HG03342 (cell line): ENCODE measurements around the gene MPDU1.

Experiments used
- ATAC-seq: cut with Tn5 transposase; IDR thresholded peaks from one replicate; pipeline ENCODE4 v1.9.1; 2021; ENCODE audit warnings: mild to moderate bottlenecking, moderate library complexity; ENCODE audit not compliant: unreplicated experiment

Gene MPDU1

GRCh38 chr17:7583253-7584109 is at the start of gene MPDU1:
MPDU1 (plus strand) TSS chr17:7583852; CDS start chr17:7583863, 11 bp downstream.
- ATAC-seq: peak; percentile 65

DNA sequence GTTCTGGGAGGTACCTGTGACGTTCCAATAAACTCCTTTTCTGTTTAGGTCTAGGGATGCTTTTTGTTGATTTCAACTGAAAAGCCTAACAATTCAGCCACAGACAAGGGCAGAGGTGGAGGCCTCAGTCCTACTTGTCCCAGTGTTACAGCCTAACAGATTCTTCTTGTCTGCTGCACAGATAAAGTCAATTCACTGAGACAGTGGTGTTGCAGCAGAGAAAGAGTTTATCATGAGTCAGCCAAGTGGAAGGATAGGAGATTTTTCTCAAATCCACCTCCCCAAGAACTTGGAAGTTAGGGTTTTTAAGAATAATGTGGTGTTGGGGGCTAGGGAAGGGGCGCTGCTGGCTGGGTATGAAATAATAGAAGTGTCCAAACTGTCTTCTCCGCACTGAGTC is 45.6 kb upstream of the MPDU1 start:
- ATAC-seq: no peak

- ATAC-seq: no peak
Measured at GRCh38 chr17:7538891-7539545, 44.6 kb upstream of the MPDU1 start.

DNA sequence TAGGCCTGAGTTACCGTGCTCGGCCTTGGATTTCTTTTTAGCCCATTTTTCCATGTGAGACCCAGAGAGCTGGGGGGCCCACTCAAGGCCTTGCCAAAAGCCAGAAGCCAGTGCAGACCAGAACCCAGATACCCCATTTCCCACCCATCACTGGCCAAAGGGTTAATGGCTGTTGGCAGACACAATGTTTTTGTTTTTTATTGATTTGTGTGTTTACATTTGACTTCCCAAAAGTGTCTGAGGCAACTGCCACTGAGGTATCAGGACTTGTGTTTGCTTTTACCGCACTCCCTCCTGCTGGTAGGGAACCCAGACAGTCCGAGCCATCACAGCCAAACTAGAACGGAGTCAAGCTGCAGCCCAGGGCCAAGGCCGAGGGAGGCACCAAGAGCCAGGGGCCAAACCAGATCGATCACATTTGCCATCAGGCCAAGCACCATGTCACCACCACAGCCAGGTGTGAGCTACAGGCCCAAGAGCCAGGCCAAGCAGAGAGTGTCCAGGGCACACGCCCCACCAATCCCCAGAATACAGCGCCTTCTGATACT is 42.5 kb upstream of the MPDU1 start:
- ATAC-seq: no peak

- no peak for ATAC-seq
Measured at GRCh38 chr17:7544911-7545310, 38.7 kb upstream of the MPDU1 start.

DNA sequence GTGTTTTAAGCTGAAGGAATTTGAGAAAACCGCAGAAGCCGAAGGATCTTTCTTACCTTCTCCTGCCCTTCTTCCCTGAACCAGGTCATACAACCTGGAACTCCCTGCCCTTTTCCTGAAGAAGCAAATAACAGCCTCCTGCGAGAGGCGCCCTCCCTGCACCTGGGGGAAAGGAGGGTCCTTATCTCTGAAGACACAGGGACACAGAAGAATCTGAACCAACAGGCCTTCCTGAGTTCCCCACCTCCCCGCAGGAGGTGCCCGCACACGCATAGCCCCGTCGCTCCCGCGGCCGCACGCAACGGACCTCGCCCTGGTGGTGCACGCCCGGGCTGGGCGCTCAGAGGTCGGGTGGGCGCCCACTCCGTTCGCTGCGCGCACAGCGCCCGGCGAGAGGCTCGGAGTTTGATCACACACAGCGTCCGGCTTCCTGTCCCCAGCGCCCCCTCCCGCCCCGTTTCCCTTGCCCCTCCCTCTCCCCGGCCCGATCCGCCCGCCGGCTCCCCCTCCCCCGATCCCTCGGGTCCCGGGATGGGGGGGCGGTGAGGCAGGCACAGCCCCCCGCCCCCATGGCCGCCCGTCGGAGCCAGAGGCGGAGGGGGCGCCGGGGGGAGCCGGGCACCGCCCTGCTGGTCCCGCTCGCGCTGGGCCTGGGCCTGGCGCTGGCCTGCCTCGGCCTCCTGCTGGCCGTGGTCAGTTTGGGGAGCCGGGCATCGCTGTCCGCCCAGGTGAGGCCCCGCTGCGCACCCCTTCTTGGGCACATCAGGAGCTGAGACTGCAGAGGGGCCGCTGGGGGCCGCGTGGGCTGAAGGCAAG is 34.9 kb upstream of the MPDU1 start, which contains the start of gene TNFSF12:
TNFSF12 (plus strand) TSS at position 474 of the 816 bp plus-strand sequence; CDS start at position 570, 96 bp downstream.
- ATAC-seq: no peak

DNA sequence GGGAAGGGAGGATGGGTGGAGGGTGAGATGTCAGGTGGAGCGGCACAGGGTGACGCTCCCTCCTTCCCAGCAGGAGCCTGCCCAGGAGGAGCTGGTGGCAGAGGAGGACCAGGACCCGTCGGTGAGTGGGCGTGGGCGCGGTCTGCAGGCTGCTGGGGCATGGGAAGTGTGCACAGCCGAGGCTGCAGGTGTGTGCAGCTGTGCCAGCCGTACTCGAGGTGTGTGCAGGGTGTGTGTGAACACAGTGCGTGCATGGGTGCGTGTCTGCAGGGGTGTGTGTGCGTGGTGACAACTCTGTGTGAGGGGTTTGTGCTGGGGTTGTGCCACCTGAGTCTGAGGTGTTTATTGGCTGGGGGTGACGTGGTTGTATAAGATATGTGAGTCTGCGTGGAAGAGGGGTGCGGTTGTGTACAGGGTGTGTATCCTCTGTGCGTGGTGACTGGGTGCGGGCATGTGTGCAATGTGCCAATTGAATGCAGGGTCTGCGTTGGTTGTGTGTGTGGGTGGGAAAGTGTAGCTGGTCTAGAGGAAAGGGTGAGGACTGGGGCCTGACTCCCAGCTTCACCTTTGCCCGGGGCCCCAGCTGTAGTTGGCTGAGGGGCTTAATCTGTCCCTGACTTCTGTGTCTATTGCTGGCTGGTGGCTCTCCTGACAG is 34.1 kb upstream of the MPDU1 start:
- no peak for ATAC-seq

DNA sequence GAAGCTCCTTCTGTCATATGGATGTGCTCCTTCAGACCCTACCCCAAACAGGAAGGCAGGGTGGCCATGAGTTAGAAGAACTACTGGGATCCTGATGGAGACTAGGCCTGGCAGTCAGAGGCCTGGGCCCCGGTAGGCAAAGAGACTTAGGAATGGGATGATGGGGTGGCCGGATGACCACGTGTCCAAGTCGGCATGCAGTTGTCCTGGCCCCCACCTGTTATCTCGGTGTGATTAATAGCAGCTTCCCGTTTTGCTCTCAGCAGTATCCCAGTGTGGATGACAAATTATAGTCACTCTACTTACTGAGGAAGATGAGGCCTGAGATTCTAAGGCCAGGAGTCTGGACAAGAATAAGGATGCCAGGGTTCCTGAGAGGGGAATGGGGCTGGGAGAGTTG is 33.3 kb upstream of the MPDU1 start:
- no peak for ATAC-seq

GRCh38 chr17:7551396-7551795 is 32.3 kb upstream of the MPDU1 start:
- no peak for ATAC-seq

DNA sequence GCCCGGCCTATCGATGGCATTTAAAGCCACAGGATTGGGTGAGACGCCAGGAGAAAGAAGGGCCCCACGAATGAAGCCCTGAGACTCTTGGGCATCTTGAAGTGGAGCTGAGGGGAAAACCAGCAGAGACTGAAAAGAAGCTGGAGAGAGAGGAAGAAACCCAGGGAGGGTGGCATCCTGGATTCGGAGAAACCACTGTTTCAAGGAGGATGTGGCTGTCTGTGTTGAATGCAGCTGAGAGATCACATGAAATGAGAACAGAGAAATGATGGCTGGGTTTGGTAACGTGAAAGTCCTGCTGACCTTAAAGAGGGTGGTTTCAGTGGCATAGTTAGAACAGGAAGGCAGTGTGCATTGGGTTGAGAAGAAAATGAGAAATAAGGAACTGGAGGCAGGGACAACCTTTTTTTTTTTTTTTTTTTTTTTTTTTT is 31.0 kb upstream of the MPDU1 start:
- ATAC-seq: peak; percentile 58

- ATAC-seq: no peak
Measured at GRCh38 chr17:7553356-7553755, 30.3 kb upstream of the MPDU1 start.

DNA sequence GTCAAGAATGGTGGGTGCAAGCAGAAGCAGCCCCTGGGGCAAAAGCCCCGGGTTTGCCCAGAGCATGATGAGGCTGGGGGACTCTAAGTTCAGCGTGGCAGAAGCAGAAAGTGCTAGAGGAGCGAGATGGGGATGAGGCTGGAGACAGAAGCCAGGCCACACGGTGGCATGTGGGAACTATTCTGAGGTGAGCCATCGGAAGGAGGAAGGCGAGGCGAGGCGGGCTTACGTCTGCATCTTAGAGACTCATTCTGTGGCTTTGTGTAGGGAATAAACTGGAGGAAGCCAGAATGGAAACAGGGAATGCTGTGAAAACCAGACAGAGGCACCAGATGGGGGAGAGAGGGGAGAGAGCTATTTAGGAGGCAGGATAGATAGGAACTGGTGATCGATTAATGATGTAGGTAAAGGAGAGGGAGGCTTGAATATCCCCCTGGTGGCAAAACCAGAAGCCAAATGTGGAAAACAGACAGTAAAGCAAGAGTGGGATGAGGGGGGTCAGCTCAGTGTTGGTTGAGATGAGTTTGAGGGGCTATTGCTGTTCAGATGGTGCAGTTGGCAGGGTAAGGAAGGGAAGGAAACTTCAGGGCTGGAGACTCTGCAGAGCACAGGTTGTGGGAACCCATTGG is 28.2 kb upstream of the MPDU1 start:
- ATAC-seq: no peak

DNA sequence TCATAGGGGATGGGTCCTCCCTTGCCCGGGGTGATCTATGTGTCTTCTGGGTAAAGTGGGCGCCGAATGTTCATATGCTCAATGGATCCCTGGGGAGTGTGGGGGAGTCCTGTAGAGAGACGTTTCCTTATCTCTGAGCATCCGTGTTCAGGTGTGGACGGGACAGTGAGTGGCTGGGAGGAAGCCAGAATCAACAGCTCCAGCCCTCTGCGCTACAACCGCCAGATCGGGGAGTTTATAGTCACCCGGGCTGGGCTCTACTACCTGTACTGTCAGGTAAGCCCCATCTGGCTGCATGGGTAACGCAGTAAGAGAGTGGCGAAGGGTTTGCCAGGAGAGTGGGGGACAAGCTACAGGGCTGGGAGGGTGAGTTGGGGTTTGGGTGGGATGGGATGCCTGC is 27.0 kb upstream of the MPDU1 start:
- no peak for ATAC-seq

DNA sequence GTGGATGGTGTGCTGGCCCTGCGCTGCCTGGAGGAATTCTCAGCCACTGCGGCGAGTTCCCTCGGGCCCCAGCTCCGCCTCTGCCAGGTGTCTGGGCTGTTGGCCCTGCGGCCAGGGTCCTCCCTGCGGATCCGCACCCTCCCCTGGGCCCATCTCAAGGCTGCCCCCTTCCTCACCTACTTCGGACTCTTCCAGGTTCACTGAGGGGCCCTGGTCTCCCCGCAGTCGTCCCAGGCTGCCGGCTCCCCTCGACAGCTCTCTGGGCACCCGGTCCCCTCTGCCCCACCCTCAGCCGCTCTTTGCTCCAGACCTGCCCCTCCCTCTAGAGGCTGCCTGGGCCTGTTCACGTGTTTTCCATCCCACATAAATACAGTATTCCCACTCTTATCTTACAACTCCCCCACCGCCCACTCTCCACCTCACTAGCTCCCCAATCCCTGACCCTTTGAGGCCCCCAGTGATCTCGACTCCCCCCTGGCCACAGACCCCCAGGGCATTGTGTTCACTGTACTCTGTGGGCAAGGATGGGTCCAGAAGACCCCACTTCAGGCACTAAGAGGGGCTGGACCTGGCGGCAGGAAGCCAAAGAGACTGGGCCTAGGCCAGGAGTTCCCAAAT is 26.4 kb upstream of the MPDU1 start:
- ATAC-seq: no peak

DNA sequence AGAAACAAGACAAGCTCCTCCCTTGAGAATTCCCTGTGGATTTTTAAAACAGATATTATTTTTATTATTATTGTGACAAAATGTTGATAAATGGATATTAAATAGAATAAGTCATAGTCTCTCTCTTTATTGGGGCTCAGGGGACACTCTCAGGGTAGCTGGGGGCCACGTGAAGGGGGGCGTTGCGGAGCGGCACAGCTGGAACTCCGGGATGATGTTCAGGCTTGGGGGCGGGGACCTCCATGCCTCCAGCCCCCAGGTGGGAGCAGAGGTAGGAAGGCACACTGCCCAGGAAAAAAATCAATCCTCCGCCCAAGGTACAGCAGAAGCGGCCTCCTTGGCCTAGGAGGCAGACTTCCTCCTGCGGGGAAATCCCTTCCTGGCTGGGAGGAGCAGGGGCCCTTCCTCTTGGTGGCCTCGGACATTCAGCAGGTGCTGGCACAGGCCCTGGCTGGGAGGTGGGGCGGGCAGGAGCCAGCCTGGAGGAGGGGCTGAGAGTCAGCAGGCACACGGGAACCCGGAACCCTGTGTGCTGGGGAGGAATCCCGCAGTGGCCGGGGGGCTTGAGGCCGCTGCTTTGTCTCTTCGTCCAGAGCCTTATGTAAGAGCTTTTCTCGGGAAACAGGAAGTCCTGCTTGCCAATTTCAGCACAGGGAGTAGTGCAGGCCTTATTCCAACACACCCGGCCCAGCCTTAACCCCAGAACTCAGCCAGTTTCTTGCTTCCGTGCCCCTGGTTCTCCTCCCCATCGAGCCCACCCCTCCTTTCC is 25.7 kb upstream of the MPDU1 start:
- no peak for ATAC-seq

- no peak for ATAC-seq
Measured at GRCh38 chr17:7558544-7559319, 24.9 kb upstream of the MPDU1 start, which contains the start of gene TNFSF13. TNFSF13 (plus strand) TSS chr17:7558750; CDS start chr17:7559040, 290 bp downstream.

DNA sequence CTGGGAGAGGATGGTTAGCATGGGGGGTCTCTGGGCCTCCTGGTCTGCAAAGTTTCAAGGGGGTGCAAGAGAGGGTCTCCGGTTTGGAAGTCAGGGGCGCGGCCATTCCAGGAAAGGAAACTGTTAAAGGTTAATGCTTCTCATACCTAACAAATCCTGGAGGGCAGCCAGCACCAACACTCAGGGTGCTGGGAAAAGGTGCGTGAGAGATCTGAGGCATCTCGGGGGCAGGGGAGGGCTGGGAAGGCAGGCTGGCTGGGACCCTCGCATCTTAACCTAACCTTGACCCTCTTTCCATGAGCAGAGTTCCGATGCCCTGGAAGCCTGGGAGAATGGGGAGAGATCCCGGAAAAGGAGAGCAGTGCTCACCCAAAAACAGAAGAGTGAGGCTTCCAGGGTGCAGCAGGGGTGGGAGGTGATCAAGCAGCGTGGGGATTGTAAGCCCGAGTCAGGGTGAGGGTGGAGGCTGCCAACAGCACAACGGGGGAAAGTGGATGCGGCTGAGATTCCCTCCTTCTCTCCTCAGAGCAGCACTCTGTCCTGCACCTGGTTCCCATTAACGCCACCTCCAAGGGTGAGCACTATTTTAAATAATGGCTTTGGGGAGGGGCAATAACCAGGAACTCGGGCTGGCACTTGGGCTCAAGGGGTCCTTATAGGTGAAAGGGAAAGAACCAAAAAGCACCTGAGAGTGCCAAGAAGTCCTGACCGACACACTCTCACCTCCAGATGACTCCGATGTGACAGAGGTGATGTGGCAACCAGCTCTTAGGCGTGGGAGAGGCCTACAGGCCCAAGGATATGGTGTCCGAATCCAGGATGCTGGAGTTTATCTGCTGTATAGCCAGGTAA is 24.1 kb upstream of the MPDU1 start:
- no peak for ATAC-seq
